HG02981 (cell line): Measurements from ENCODE around the gene SELENOF.

Experiments
- ATAC-seq: cut with Tn5 transposase; IDR thresholded peaks from one replicate; pipeline ENCODE4 v1.9.1; 2021; ENCODE audit warnings: mild to moderate bottlenecking, moderate library complexity; ENCODE audit not compliant: unreplicated experiment

The SELENOF gene

GRCh38 chr1:86860424-86860823 is 53.5 kb downstream of the SELENOF start:
- ATAC-seq: no peak

GRCh38 chr1:86860020-86860419 is 53.9 kb downstream of the SELENOF start:
- ATAC-seq: no peak

- no peak for ATAC-seq
Measured at GRCh38 chr1:86858524-86859261, 55.2 kb downstream of the SELENOF start.

- ATAC-seq: no peak
Measured at GRCh38 chr1:86856196-86856595, 57.7 kb downstream of the SELENOF start.

GRCh38 chr1:86854352-86854751 is 59.6 kb downstream of the SELENOF start:
- ATAC-seq: no peak

GRCh38 chr1:86852782-86853408 is 61.0 kb downstream of the SELENOF start:
- ATAC-seq: no peak

- no peak for ATAC-seq
Measured at GRCh38 chr1:86852289-86852688, 61.6 kb downstream of the SELENOF start.

GRCh38 chr1:86849756-86850155 is 64.2 kb downstream of the SELENOF start:
- ATAC-seq: no peak

- ATAC-seq: no peak
Measured at GRCh38 chr1:86848654-86849053, 65.3 kb downstream of the SELENOF start.

- ATAC-seq: no peak
Measured at GRCh38 chr1:86846164-86846647, 67.7 kb downstream of the SELENOF start.

GRCh38 chr1:86845514-86845913 is 68.4 kb downstream of the SELENOF start:
- no peak for ATAC-seq

GRCh38 chr1:86841116-86841515 is 72.8 kb downstream of the SELENOF start:
- ATAC-seq: no peak

- ATAC-seq: peak; percentile 72
Measured at GRCh38 chr1:86833461-86834215, 80.3 kb downstream of the SELENOF start.

- ATAC-seq: no peak
Measured at GRCh38 chr1:86832433-86832832, 81.5 kb downstream of the SELENOF start.

GRCh38 chr1:86829321-86829720 is 84.6 kb downstream of the SELENOF start:
- no peak for ATAC-seq

GRCh38 chr1:86828024-86828423 is 85.9 kb downstream of the SELENOF start:
- no peak for ATAC-seq

GRCh38 chr1:86826856-86827255 is 87.1 kb downstream of the SELENOF start:
- no peak for ATAC-seq

- no peak for ATAC-seq
Measured at GRCh38 chr1:86825319-86825718, 88.6 kb downstream of the SELENOF start.

GRCh38 chr1:86823821-86824500 is 90.0 kb downstream of the SELENOF start:
- ATAC-seq: no peak

- no peak for ATAC-seq
Measured at GRCh38 chr1:86823386-86823785, 90.5 kb downstream of the SELENOF start.

GRCh38 chr1:86822459-86822858 is 91.5 kb downstream of the SELENOF start:
- no peak for ATAC-seq
